HepG2 (cell line): ENCODE data around the gene KISS1R. TPM values are rescaled to one million over a fixed set of nuclear protein-coding genes. Genes with fewer than 3 reads are reported as not detected.

Source experiments
- ATAC-seq: fragments of 200-7000 bp; cut with Tn5 transposase; 3 replicates; pipeline ENCODE4 v1.9.1; 2020; ENCODE audit warnings: mild to moderate bottlenecking, moderate library complexity
- BruUV-seq: library from RNA; stranded (reverse); fragments of 400-500 nt; replicated peaks from 2 replicates; lab custom pipeline; 2021; lab: Mats Ljungman, UMichigan
- CTCF ChIA-PET: fragments of 300-600 bp; formaldehyde crosslinking; extraction: SDS; loops from one replicate; lab custom pipeline; 2021; ENCODE audit warnings: low total read pairs, inconsistent platforms, low intra/inter-chr PET ratio; lab: Yijun Ruan, JAX
- POLR2A ChIA-PET: fragments of 350-600 bp; sonication (Branson Sonifier 250); formaldehyde crosslinking; loops from one replicate; lab custom pipeline; 2020; ENCODE audit warnings: antibody characterized with exemption, inconsistent platforms; lab: Yijun Ruan, JAX
- DNase-seq: peaks from one replicate; pipeline ENCODE4 v3.0.0-alpha.2; 2015; ENCODE audit warnings: low spot score
- FAIRE-seq: peaks from 3 replicates; lab custom pipeline; 2011; peaks lifted over from hg19 to GRCh38; lab: Jason Lieb, UNC
- H2AFZ ChIP-seq: one replicate; pipeline ENCODE4 v1.6.1; 2011; ENCODE audit warnings: low read length, inconsistent platforms
- H3K27ac ChIP-seq: fragments of 300-600 bp; 3 replicates; pipeline ENCODE4 v1.8.0; 2011; ENCODE audit warnings: mixed run types, mild to moderate bottlenecking, mixed read lengths, low read length, inconsistent platforms; ENCODE audit not compliant: insufficient read depth; ENCODE audit errors: extremely low read length
- H3K27me3 ChIP-seq, 2 experiments: fragments of 200-600 bp in 1 of 2; 2 replicates in 1 of 2; 3 replicates in 1 of 2; pipeline versions ENCODE4 v1.6.0 to v1.8.0; 2011; ENCODE audit warnings: low read length in 2 of 2, mild to moderate bottlenecking in 2 of 2, moderate library complexity in 2 of 2, inconsistent platforms in 1 of 2; ENCODE audit not compliant: insufficient read depth in 2 of 2, control insufficient read depth in 1 of 2
- H3K36me3 ChIP-seq, 2 experiments: fragments of 200-600 bp in 1 of 2; replicated peaks in 1 of 2; 2 replicates in 1 of 2; 3 replicates in 1 of 2; pipeline versions ENCODE4 v1.5.1 to v1.8.0; 2011; ENCODE audit warnings: low read length in 2 of 2, inconsistent platforms in 1 of 2; ENCODE audit not compliant: insufficient read depth in 2 of 2, control insufficient read depth in 1 of 2
- H3K4me1 ChIP-seq: 2 replicates; pipeline ENCODE4 v1.5.1; 2012; ENCODE audit warnings: low read length, inconsistent platforms; ENCODE audit not compliant: insufficient read depth
- H3K4me2 ChIP-seq: 2 replicates; pipeline ENCODE4 v1.6.0; 2011; ENCODE audit warnings: low read depth, low read length, inconsistent platforms
- H3K4me3 ChIP-seq, 3 experiments: fragments of 200-600 bp in 1 of 3; sonication (generic), shearing (Covaris generic) in 1 of 3; replicated peaks in 1 of 3; 2 replicates each; pipeline ENCODE4 v1.5.1; 2011 to 2016; ENCODE audit warnings: low read length in 3 of 3, inconsistent platforms in 2 of 3, low read depth in 2 of 3, mild to moderate bottlenecking in 2 of 3, control low read depth in 1 of 3, mixed read lengths in 1 of 3; ENCODE audit not compliant: insufficient read depth in 1 of 3
- H3K79me2 ChIP-seq: one replicate; pipeline ENCODE4 v1.6.1; 2011; ENCODE audit warnings: low read length, inconsistent platforms; ENCODE audit not compliant: insufficient read depth
- H3K9ac ChIP-seq: 2 replicates; pipeline ENCODE4 v1.6.0; 2011; ENCODE audit warnings: mild to moderate bottlenecking, low read depth, low read length, inconsistent platforms; ENCODE audit not compliant: insufficient read depth
- H3K9me3 ChIP-seq: 2 replicates; pipeline ENCODE4 v1.5.1; 2012; ENCODE audit warnings: mild to moderate bottlenecking, low read length
- H4K20me1 ChIP-seq: 2 replicates; pipeline ENCODE4 v1.6.0; 2011; ENCODE audit warnings: inconsistent platforms, mild to moderate bottlenecking, low read length, moderate library complexity; ENCODE audit not compliant: insufficient read depth
- AGO2 ChIP-seq: fragments of 200-400 bp; formaldehyde crosslinking; optimal IDR thresholded peaks from 2 replicates; pipeline ENCODE3; 2017; ENCODE audit warnings: mild to moderate bottlenecking, low read depth, low read length, moderate library complexity
- HNRNPL ChIP-seq: fragments of 200-400 bp; formaldehyde crosslinking; IDR thresholded peaks from 2 replicates; pipeline ENCODE4 v1.6.1; 2017; ENCODE audit warnings: mild to moderate bottlenecking, low read depth, low read length
- MAFF ChIP-seq: IDR thresholded peaks from 2 replicates; pipeline ENCODE4 v1.6.1; 2011; ENCODE audit warnings: low read depth, low read length, improper control_type of control experiment
- RBFOX2 ChIP-seq: fragments of 200-400 bp; formaldehyde crosslinking; IDR thresholded peaks from 2 replicates; pipeline ENCODE4 v1.6.1; 2017; ENCODE audit warnings: low read depth, mild to moderate bottlenecking, low read length
- WGBS: methylation state at CpG from one replicate; pipeline ENCODE4 v1.1.6; 2017; ENCODE audit warnings: low lambda C conversion rate; 5-methylcytosine and 5-hydroxymethylcytosine counted together
- in situ Hi-C: cut with HindIII; loops from 2 replicates; pipeline ENCODE4 v1.10.0; 2017; ENCODE audit warnings: low pct_unique_long_range_greater_than_20kb; ENCODE audit not compliant: extremely low pct_ligation_motif_present
- intact Hi-C: fragments of 100-400 bp; cut with micrococcal nuclease; formaldehyde crosslinking; loops from one replicate; pipeline ENCODE4 v1.10.0; 2022; ENCODE audit not compliant: unreplicated experiment
- polyA plus RNA-seq, 8 experiments: library from polyadenylated mRNA; depleted of rRNA in 3 of 8; stranded (reverse) in 7 of 8; unstranded in 1 of 8; fragments of >200 nt; fragmentation: Illumina TruSeq in 4 of 8; extraction: Trizol in 4 of 8; gene quantifications; 2 replicates each; pipeline versions ENCODE4 v1.2.1 to v1.2.3, GENCODE V29; 2011 to 2016; ENCODE audit warnings: low read depth in 4 of 8, missing spikeins in 1 of 8, mixed read lengths in 1 of 8; ENCODE audit not compliant: insufficient read depth in 1 of 8
- total RNA-seq, 5 experiments: library from RNA; depleted of rRNA; stranded (reverse); fragments of >200 nt; fragmentation: Illumina TruSeq; extraction: Trizol; gene quantifications; 2 replicates each; pipeline ENCODE4 v1.2.3, GENCODE V29; 2016; ENCODE audit warnings: low read depth in 1 of 5
- TF ChIP-seq, protein P1 (sequence below): sonication (generic); formaldehyde crosslinking; IDR thresholded peaks from 2 replicates; pipeline ENCODE4 v1.9.0; 2021; ENCODE audit warnings: missing genetic modification reagents, mild to moderate bottlenecking, borderline replicate concordance

Gene KISS1R
- total and polyA plus RNA-seq, 2 of the 13 experiments (the other 11 are each of a cell fraction or from before 2014, with no cell fraction given) = 1.1 to 10.2 TPM

DNA sequence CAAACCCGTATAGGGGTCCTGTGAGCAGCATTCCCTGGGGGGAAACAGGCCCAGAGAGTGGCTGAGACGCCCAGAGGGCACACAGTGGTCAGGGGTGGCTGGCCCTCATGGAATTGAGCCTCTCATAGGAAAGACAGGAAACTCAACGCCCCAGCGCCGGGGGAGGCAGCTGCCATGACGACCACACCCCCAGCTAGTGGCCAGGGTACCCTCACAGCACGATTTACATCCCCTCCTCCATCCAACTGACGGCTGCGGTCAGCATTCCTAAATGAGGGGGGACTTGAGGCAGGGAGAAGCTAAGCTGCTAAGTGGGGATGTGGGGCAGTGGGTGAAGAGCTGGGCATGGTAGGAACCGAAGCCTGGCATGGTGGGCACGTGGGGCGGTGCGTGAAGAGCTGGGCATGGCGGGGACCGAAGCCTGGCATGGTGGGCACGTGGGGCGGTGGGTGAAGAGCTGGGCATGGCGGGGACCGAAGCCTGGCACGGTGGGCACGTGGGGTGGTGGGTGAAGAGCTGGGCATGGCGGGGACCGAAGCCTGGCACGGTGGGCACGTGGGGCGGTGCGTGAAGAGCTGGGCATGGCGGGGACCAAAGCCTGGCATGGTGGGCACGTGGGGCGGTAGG is 34.1 kb upstream of the KISS1R start:
- Histone ChIP-seq H3K27ac (no peak overlapping the region), H3K4me1 (peaks cover 9% of the 10 kb centered on the region), H3K9ac (no peak overlapping the region), H3K27me3 (no peaks in the 10 kb centered on the region), H2AFZ (no peak overlapping the region), H3K79me2 (no peaks in the 10 kb centered on the region), H3K36me3 (peaks cover 18 to 30% of the 10 kb centered on the region in 2 experiments; a peak in 4 of 5 replicates), H3K4me2 (no peak overlapping the region), H4K20me1 (no peaks in the 10 kb centered on the region), H3K9me3 (no peaks in the 10 kb centered on the region), H3K4me3 (no peak overlapping the region)
- in situ Hi-C loops (no loop called here), intact Hi-C loops (no loop called here)
- FAIRE-seq (no peak), ATAC-seq (no peak), DNase-seq (no peak)
- 98% methylated on average over 26 of the region's 30 CpGs for WGBS
- BruUV-seq = no TSS peak
- TF ChIP-seq, protein P1, sequence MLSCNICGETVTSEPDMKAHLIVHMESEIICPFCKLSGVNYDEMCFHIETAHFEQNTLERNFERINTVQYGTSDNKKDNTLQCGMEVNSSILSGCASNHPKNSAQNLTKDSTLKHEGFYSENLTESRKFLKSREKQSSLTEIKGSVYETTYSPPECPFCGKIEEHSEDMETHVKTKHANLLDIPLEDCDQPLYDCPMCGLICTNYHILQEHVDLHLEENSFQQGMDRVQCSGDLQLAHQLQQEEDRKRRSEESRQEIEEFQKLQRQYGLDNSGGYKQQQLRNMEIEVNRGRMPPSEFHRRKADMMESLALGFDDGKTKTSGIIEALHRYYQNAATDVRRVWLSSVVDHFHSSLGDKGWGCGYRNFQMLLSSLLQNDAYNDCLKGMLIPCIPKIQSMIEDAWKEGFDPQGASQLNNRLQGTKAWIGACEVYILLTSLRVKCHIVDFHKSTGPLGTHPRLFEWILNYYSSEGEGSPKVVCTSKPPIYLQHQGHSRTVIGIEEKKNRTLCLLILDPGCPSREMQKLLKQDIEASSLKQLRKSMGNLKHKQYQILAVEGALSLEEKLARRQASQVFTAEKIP (CRISPR knock-in tag) = no peak
- TF ChIP-seq AGO2 = peak; percentile 13
- TF ChIP-seq HNRNPL = peak; percentile 74; the same call in 1 of the 2 replicates
- CTCF ChIA-PET = no interaction called here
- POLR2A ChIA-PET = no interaction called here

DNA sequence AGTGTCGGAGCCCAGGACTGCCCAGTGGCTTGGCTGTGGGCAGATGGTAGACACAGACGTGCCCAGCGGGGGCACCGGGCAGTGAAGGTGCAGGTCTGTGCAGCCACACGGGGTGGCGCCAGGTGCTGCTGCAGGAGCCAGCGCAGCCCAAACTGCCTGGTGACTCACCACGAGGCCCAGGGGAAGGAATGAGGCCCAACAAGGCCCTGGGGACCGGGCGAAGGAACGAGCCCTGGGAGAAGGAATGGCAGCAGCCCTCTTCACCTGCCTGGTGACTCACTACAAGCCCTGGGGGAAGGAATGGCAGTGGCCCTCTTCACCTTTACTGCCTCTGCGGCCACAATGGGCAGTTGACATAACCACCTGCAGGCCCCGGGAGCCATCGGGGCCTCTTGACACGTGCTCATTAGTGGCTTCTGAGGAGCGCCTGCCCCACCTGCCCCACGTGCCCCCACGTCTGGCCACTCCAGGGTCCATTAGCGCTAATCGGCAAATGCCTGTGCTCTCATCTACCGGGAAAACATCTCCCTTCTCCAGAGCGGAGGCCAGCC is 33.4 kb upstream of the KISS1R start:
- Histone ChIP-seq H2AFZ (no peak overlapping the region), H3K27me3 (no peaks in the 10 kb centered on the region), H3K27ac (no peak overlapping the region), H3K4me1 (peaks cover 9% of the 10 kb centered on the region), H3K4me2 (no peak overlapping the region), H3K36me3 (peaks cover 17 to 35% of the 10 kb centered on the region in 2 experiments; a peak in 4 of 5 replicates), H3K79me2 (no peaks in the 10 kb centered on the region), H3K4me3 (no peak overlapping the region), H4K20me1 (no peaks in the 10 kb centered on the region), H3K9me3 (no peaks in the 10 kb centered on the region), H3K9ac (no peak overlapping the region)
- BruUV-seq = no TSS peak
- POLR2A ChIA-PET = no interaction called here
- WGBS = 98% methylated on average over 18 of the region's 22 CpGs
- CTCF ChIA-PET = no interaction called here
- intact Hi-C loops = no loop called here
- in situ Hi-C loops = no loop called here
- FAIRE-seq (no peak), ATAC-seq (no peak)
- TF ChIP-seq RBFOX2 = 0 out of 2 replicates have a peak, but pooled peaks have one; percentile 36
- TF ChIP-seq MAFF = no peak
- TF ChIP-seq, all 625 proteins: peak for 1
- no peak for DNase-seq
